AG08395 (cell line): ENCODE measurements around the gene AFAP1L1.

Experiments used
- DNase-seq: peaks from one replicate; pipeline ENCODE4 v3.0.0; 2012; ENCODE audit warnings: mixed read lengths, low spot score

The AFAP1L1 gene

GRCh38 chr5:149285153-149285552 lies 13.5 kb downstream of the AFAP1L1 start:
- no peak for DNase-seq

GRCh38 chr5:149288436-149288835 lies 16.8 kb downstream of the AFAP1L1 start:
- DNase-seq: no peak

- no peak for DNase-seq
Observed at GRCh38 chr5:149289301-149289700, 17.6 kb downstream of the AFAP1L1 start.

- no peak for DNase-seq
Observed at GRCh38 chr5:149294872-149295829, 23.5 kb downstream of the AFAP1L1 start.

GRCh38 chr5:149297340-149298025 lies 25.8 kb downstream of the AFAP1L1 start:
- no peak for DNase-seq

- DNase-seq: no peak
Observed at GRCh38 chr5:149298163-149298562, 26.5 kb downstream of the AFAP1L1 start.

- DNase-seq: no peak
Observed at GRCh38 chr5:149298842-149299404, 27.3 kb downstream of the AFAP1L1 start.

GRCh38 chr5:149299451-149300054 lies 27.9 kb downstream of the AFAP1L1 start:
- no peak for DNase-seq

GRCh38 chr5:149300441-149300840 lies 28.8 kb downstream of the AFAP1L1 start:
- no peak for DNase-seq

- no peak for DNase-seq
Observed at GRCh38 chr5:149301049-149301743, 29.5 kb downstream of the AFAP1L1 start.

- peak; percentile 55 for DNase-seq
Observed at GRCh38 chr5:149301744-149302380, 30.2 kb downstream of the AFAP1L1 start.

GRCh38 chr5:149302641-149303040 lies 31.0 kb downstream of the AFAP1L1 start:
- no peak for DNase-seq

GRCh38 chr5:149303210-149303609 lies 31.6 kb downstream of the AFAP1L1 start:
- no peak for DNase-seq

- no peak for DNase-seq
Observed at GRCh38 chr5:149304195-149305078, 32.8 kb downstream of the AFAP1L1 start.

- no peak for DNase-seq
Observed at GRCh38 chr5:149309354-149309753, 37.7 kb downstream of the AFAP1L1 start.

- DNase-seq: no peak
Observed at GRCh38 chr5:149310488-149310887, 38.8 kb downstream of the AFAP1L1 start.

- peak; percentile 27 for DNase-seq
Observed at GRCh38 chr5:149310947-149311658, 39.4 kb downstream of the AFAP1L1 start.

GRCh38 chr5:149313151-149313841 lies 41.6 kb downstream of the AFAP1L1 start:
- no peak for DNase-seq

GRCh38 chr5:149314571-149315111 lies 43.0 kb downstream of the AFAP1L1 start:
- DNase-seq: no peak
